Common myeloid progenitor, CD34-positive (primary cell): Measurements from ENCODE around the gene PBX4.

Experiments used
- CTCF ChIA-PET: fragments of 350-600 bp; sonication (Branson Sonifier 250); formaldehyde crosslinking; loops from one replicate; lab custom pipeline; 2021; ENCODE audit warnings: antibody characterized with exemption; lab: Charles Lee
- POLR2A ChIA-PET: fragments of 350-600 bp; sonication (Branson Sonifier 250); formaldehyde crosslinking; loops from one replicate; lab custom pipeline; 2021; ENCODE audit warnings: antibody characterized with exemption; lab: Charles Lee
- DNase-seq, 3 donors: peaks; one replicate each; pipeline versions ENCODE4 v3.0.0 to v3.0.0-alpha.2; 2013
- H3K27ac ChIP-seq, 2 experiments: 1 replicate in 1 of 2; 2 replicates in 1 of 2; pipeline ENCODE4 v1.7.0; 2013; ENCODE audit warnings: inconsistent platforms in 2 of 2, low read length in 2 of 2, mild to moderate bottlenecking in 2 of 2, low read depth in 1 of 2, moderate library complexity in 1 of 2; ENCODE audit not compliant: severe bottlenecking in 2 of 2, insufficient read depth in 1 of 2, poor library complexity in 1 of 2
- H3K27me3 ChIP-seq, 5 experiments: replicated peaks in 2 of 5; 1 replicate in 3 of 5; 2 replicates in 2 of 5; pipeline versions ENCODE4 v1.6.1 to v1.7.0; 2013; ENCODE audit warnings: low read length in 4 of 5, mild to moderate bottlenecking in 2 of 5, moderate library complexity in 2 of 5, inconsistent platforms in 1 of 5; ENCODE audit not compliant: insufficient read depth in 5 of 5, control insufficient read depth in 4 of 5
- H3K36me3 ChIP-seq, 4 experiments: 1 replicate in 2 of 4; 2 replicates in 2 of 4; pipeline versions ENCODE4 v1.6.1 to v1.7.0; 2013; ENCODE audit warnings: low read length in 3 of 4, control low read depth in 1 of 4, mild to moderate bottlenecking in 1 of 4; ENCODE audit not compliant: control insufficient read depth in 4 of 4, insufficient read depth in 4 of 4
- H3K4me1 ChIP-seq, 4 experiments: 1 replicate in 3 of 4; 2 replicates in 1 of 4; pipeline versions ENCODE4 v1.6.1 to v1.7.1; 2013; ENCODE audit warnings: low read length in 3 of 4, mild to moderate bottlenecking in 3 of 4, control low read depth in 1 of 4, inconsistent platforms in 1 of 4, moderate library complexity in 1 of 4; ENCODE audit not compliant: control insufficient read depth in 4 of 4, insufficient read depth in 4 of 4; ENCODE audit errors: control extremely low read depth in 1 of 4
- H3K4me3 ChIP-seq, 7 experiments: 1 replicate in 4 of 7; 2 replicates in 3 of 7; pipeline versions ENCODE4 v1.5.1 to v1.7.0; 2013; ENCODE audit warnings: mild to moderate bottlenecking in 7 of 7, low read length in 6 of 7, moderate library complexity in 6 of 7, inconsistent platforms in 2 of 7, low read depth in 2 of 7, control low read depth in 1 of 7; ENCODE audit not compliant: insufficient read depth in 4 of 7, control insufficient read depth in 1 of 7; ENCODE audit errors: extremely low read depth in 1 of 7
- H3K9me3 ChIP-seq, 5 experiments: 1 replicate in 4 of 5; 2 replicates in 1 of 5; pipeline versions ENCODE4 v1.6.1 to v1.7.1; 2013; ENCODE audit warnings: low read length in 4 of 5, mild to moderate bottlenecking in 2 of 5, inconsistent platforms in 1 of 5, low read depth in 1 of 5, moderate library complexity in 1 of 5; ENCODE audit not compliant: control insufficient read depth in 4 of 5, insufficient read depth in 2 of 5; ENCODE audit errors: control extremely low read depth in 1 of 5
- WGBS: methylation state at CpG from one replicate; pipeline ENCODE4 v1.1.5; 2013; ENCODE audit not compliant: insufficient coverage; 5-methylcytosine and 5-hydroxymethylcytosine counted together

PBX4 gene

DNA sequence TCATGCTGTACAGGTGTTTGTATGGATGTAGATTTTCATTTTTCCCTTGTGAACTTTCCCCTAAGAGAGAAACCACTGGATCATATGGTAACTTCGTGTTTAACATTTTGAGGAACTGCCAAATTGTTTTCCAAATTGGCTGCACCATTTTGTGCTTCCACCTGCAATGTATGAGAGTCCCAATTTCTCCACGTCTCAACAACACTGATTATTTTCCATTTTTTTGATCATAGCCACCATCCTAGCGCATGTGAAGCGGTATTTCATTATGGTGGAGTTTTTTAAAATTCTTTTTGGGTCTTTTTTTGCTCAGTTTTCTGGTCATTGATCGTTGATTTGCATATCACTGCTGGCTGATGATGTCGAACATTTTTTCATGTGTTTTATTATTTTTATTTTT, 97.5 kb downstream of the PBX4 start:
- Histone ChIP-seq H3K4me1 (peaks cover 0 to 36% (median 13%) of the 10 kb centered on the region in 4 experiments), H3K4me3 (no peak overlapping the region), H3K27me3 (no peaks in the 10 kb centered on the region), H3K9me3 (no peaks in the 10 kb centered on the region), H3K36me3 (peaks cover 3 to 35% (median 26%) of the 10 kb centered on the region in 4 experiments), H3K27ac (no peak overlapping the region)
- DNase-seq = no peak
- ChIA-PET POLR2A (no interaction called here), CTCF (interaction anchor here (3.2 kb wide), 1 partner anchor 11 kb away, joined by 11 read pairs; no protein-coding TSS in a partner anchor)
- 25% methylated on average over 1 of the region's 6 CpGs for WGBS

DNA sequence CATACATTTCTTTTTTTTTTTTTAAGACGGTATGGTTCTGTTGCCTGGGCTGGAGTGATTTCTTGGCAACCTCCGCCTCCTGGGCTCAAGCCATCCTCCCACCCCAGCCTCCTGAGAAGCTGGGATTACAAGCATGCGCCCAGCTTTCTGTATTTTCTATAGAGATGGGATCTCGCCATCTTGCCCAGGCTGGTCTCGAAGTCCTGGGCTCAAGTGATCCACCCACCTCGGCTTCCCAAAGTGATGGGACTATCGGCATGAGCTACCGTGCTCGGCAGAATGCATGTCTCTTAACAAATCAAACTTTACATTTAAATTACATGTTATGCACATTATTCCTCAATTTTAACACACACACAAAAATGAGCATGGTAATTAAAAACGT, 101.3 kb downstream of the PBX4 start:
- 97% methylated on average over 8 of the region's 10 CpGs for WGBS
- Histone ChIP-seq H3K27ac (no peak overlapping the region), H3K4me3 (peak overlapping the region in 3 of 7 experiments; percentile 93 to 96 (median 95)), H3K27me3 (no peaks in the 10 kb centered on the region), H3K4me1 (peaks cover 0 to 25% (median 18%) of the 10 kb centered on the region in 4 experiments), H3K9me3 (peaks cover 0 to 3% (median 0%) of the 10 kb centered on the region in 5 experiments), H3K36me3 (peaks cover 0 to 21% (median 15%) of the 10 kb centered on the region in 4 experiments)
- ChIA-PET POLR2A (no interaction called here), CTCF (interaction anchor here (1.0 kb wide), 1 partner anchor 12 kb away, joined by 5 read pairs; the partner anchor contains the start of gene YJEFN3)
- DNase-seq = no peak

DNA sequence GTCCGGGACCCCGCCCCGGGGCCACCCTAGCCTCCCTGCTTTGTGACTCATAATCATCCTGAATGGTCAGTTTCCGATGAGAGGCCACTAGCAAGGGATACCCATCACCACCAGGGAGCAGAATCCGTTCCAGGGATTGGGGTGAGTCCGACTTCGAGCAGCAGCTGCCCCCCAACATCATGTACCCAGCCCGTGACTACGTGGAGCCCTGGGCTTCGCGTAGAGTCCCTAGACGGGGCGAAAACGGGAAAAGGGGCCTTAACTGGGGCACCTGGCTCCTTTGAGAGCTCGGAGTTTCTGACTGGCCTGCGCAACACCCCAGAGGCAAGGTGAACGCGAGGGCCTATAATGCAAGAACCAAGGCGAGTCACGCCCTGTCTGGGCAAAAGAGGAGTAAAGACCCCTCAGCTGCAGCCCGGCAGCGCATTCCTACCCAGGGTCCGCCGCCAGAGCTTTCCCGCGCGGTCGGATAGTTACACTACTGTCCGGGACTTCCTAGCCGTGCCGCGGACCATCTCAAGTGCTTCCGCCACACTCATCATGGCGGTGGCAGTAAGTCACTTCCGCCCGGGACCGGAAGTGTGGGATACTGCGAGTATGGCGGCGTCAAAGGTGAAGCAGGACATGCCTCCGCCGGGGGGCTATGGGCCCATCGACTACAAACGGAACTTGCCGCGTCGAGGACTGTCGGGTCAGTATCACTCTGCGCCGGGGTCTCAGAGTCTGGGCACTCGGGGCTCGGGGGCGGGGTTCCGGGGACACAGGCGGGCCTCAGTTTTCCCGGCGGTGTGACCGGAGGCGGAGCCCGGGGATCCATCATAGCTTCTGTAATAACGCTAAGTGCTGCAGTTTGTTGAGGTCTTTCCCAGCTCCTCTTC, 102.6 kb downstream of the PBX4 start, which contains the start of gene NDUFA13:
TSS of gene NDUFA13 (plus strand) at position 584 of the 878 bp plus-strand sequence. CDS start at position 598, 14 bp downstream.
- Histone ChIP-seq H3K27ac (peak within 1 kb of the TSS; percentile 64 to 85), H3K9me3 (peaks cover 0 to 3% (median 0%) of the 10 kb centered on the region in 5 experiments), H3K27me3 (no peaks in the 10 kb centered on the region), H3K4me3 (peak within 1 kb of the TSS; percentile 66 to 96 (median 93)), H3K4me1 (peaks cover 0 to 25% (median 18%) of the 10 kb centered on the region in 4 experiments), H3K36me3 (peaks cover 0 to 18% (median 14%) of the 10 kb centered on the region in 4 experiments)
- ChIA-PET POLR2A (no interaction called here), CTCF (interaction anchor here (0.6 to 2.1 kb wide), 4 partner anchors 11 to 128 kb away, joined by 3 to 5 read pairs (median 4); partner anchors contain the start of gene GMIP)
- 9% methylated on average over 61 of the region's 61 CpGs for WGBS
- peak; percentile 90 to 95 (median 93) for DNase-seq

DNA sequence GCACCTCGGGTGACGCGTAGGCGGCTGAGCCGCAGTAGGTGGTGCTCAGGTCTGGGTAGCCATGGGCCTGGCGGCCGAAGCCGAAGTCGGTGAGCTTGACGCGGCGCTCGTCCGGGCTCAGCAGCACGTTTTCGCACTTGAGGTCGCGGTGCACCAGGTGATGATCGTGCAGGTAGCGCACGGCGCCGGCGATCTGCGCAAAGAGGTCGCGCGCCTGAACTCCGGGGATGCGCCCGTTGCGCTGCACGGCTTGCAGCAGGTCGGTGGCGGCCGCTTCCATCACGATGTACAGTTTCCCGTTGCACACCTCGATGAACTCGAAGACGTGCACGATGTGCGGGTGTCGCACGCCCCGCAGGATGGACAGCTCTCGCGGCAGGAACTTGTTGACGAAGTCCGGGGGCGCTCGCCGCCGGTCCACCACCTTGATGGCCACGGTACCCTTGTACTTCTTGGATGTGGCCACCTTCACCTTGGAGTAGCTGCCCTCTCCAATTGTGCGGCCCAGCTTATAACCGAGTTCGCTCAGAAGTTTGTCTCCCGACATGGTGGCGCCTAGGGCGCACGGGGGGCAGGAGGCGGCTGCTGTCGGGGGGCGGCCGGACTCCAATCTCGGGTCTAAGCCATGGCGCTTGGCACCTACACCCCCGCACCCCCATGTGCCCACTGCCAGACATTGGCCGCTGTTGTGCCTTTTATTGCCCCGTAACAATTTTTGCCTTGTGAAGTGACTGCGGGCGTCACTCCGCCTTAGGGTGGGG, 103.4 kb downstream of the PBX4 start, which contains the start of gene TSSK6:
TSS of gene TSSK6 (minus strand) at position 668 of the 761 bp plus-strand sequence. CDS start at position 547, 121 bp downstream.
- H3K4me3 ChIP-seq = peak within 1 kb of the TSS; percentile 66 to 96 (median 93)
- POLR2A ChIA-PET = no interaction called here
- DNase-seq = no peak
- peaks cover 0 to 13% (median 9%) of the 10 kb centered on the region in 4 experiments for H3K36me3 ChIP-seq
- no peaks in the 10 kb centered on the region for H3K27me3 ChIP-seq
- 91% methylated on average over 69 of the region's 74 CpGs for WGBS
- H3K9me3 ChIP-seq = peaks cover 0 to 3% (median 0%) of the 10 kb centered on the region in 5 experiments
- H3K27ac ChIP-seq = peak within 1 kb of the TSS; percentile 64 to 85
- CTCF ChIA-PET = interaction anchor here (0.7 to 2.1 kb wide), 5 partner anchors 10 to 148 kb away, joined by 3 to 5 read pairs (median 3); partner anchors contain the start of gene GMIP
- H3K4me1 ChIP-seq = peaks cover 0 to 25% (median 18%) of the 10 kb centered on the region in 4 experiments

DNA sequence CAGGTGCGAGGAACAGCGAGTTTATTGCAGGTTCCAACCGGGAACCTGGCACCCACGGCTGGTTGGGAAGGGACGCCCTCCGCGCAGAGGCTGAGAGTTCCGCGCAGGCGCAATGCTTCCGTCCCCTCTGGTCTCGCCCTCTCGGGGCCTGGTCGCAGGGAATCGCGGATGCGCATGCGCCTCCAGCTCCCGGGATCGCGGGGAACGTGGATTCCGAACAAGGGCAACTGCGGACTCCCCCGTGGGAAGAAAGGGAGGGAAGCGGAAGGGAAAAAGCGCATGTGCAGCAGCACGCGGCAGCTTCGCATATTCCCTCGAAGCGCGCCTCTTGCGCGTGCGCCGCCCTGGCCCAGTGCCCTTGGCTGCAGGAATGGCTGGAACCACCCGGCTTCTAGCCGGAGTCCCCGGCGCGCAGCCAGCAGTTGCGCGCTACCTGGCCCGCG, 104.3 kb downstream of the PBX4 start:
- CTCF ChIA-PET = interaction anchor here (0.7 to 1.4 kb wide), 3 partner anchors 9 to 147 kb away, joined by 3 read pairs; no protein-coding TSS in a partner anchor
- POLR2A ChIA-PET = no interaction called here

DNA sequence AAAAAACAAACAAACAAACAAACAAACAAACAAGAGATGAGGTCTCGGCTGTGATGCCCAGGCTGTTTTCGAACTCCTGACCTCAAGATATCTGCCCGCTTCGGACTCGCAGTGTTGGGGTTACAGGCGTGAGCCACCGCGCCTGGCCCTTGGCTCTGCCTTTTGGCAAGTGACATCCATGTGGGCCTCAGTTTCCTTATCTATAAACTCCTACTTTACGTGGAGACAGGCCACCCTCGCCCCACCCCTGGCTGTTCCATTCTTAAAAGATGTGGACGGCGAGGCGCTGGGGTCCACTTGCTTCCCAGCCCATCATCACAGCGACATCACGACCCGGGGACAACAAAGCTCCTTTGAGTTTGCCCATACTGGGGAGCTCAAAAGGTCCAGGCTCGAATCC, 104.8 kb downstream of the PBX4 start:
- H3K27ac ChIP-seq = no peak overlapping the region
- H3K27me3 ChIP-seq = no peaks in the 10 kb centered on the region
- ChIA-PET CTCF (no interaction called here), POLR2A (no interaction called here)
- DNase-seq = no peak
- peaks cover 0 to 25% (median 18%) of the 10 kb centered on the region in 4 experiments for H3K4me1 ChIP-seq
- peak overlapping the region in 1 of 7 experiments; percentile 46 for H3K4me3 ChIP-seq
- WGBS = 91% methylated on average over 17 of the region's 17 CpGs
- H3K36me3 ChIP-seq = peaks cover 0 to 3% (median 0%) of the 10 kb centered on the region in 4 experiments
- H3K9me3 ChIP-seq = peaks cover 0 to 3% (median 0%) of the 10 kb centered on the region in 5 experiments

More for the DNA sequence above, 104.3 kb downstream of the PBX4 start:
- WGBS = 42% methylated on average over 36 of the region's 46 CpGs
- Histone ChIP-seq H3K4me3 (peak overlapping the region in 1 of 7 experiments; percentile 46), H3K36me3 (peaks cover 0 to 5% (median 3%) of the 10 kb centered on the region in 4 experiments), H3K27ac (no peak overlapping the region), H3K27me3 (no peaks in the 10 kb centered on the region), H3K4me1 (peaks cover 0 to 25% (median 18%) of the 10 kb centered on the region in 4 experiments), H3K9me3 (peaks cover 0 to 3% (median 0%) of the 10 kb centered on the region in 5 experiments)
- DNase-seq = peak in 1 of 3 donors; percentile 14
